ENCODE data around the gene CLEC16A. TPM values are rescaled to one million over a fixed set of nuclear protein-coding genes. Genes with fewer than 3 reads are reported as not detected.

CLEC16A gene
- total RNA-seq, 1 donor from 2014 or later: 14.6 TPM

GRCh38 chr16:11020388-11020787 lies 76.0 kb downstream of the CLEC16A start:
- Histone ChIP-seq H3K27me3 (ENCODE audit: control insufficient read depth in 3 of 3, insufficient read depth in 3 of 3, low read length in 3 of 3) (no peaks in the 10 kb centered on the region), H3K4me3 (ENCODE audit: low read length in 3 of 3) (no peak overlapping the region)

GRCh38 chr16:11020792-11021551 lies 76.6 kb downstream of the CLEC16A start:
- Histone ChIP-seq H3K9me3 (ENCODE audit: control insufficient read depth in 3 of 3, low read length in 3 of 3) (peaks cover 0 to under 1% (median 0%) of the 10 kb centered on the region in 3 donors), H3K27me3 (ENCODE audit: control insufficient read depth in 3 of 3, insufficient read depth in 3 of 3, low read length in 3 of 3) (no peaks in the 10 kb centered on the region), H3K27ac (ENCODE audit: low read depth, low read length) (no peak overlapping the region), H3K36me3 (ENCODE audit: control insufficient read depth in 3 of 3, insufficient read depth in 3 of 3, low read length in 3 of 3) (peaks cover 11 to 30% (median 17%) of the 10 kb centered on the region in 3 donors), H3K9ac (ENCODE audit: low read depth in 1 of 3, low read length in 3 of 3) (no peak overlapping the region), H3K4me3 (ENCODE audit: low read length in 3 of 3) (no peak overlapping the region), H3K4me1 (ENCODE audit: control insufficient read depth in 3 of 3, insufficient read depth in 3 of 3, low read length in 3 of 3) (peaks cover 0 to 11% (median 7%) of the 10 kb centered on the region in 3 donors)

More at GRCh38 chr16:11020388-11020787, 76.0 kb downstream of the CLEC16A start:
- H3K9ac ChIP-seq (ENCODE audit: low read depth in 1 of 3, low read length in 3 of 3): no peak overlapping the region
- H3K9me3 ChIP-seq (ENCODE audit: control insufficient read depth in 3 of 3, low read length in 3 of 3): no peaks in the 10 kb centered on the region
- H3K4me1 ChIP-seq (ENCODE audit: control insufficient read depth in 3 of 3, insufficient read depth in 3 of 3, low read length in 3 of 3): peaks cover 0 to 13% (median 7%) of the 10 kb centered on the region in 3 donors
- no peak overlapping the region for H3K27ac ChIP-seq (ENCODE audit: low read depth, low read length)
- H3K36me3 ChIP-seq (ENCODE audit: control insufficient read depth in 3 of 3, insufficient read depth in 3 of 3, low read length in 3 of 3): peaks cover 11 to 25% (median 13%) of the 10 kb centered on the region in 3 donors

- no peak overlapping the region for H3K9ac ChIP-seq (ENCODE audit: low read depth in 1 of 3, low read length in 3 of 3)
- peaks cover 0 to 4% (median 0%) of the 10 kb centered on the region in 3 donors for H3K9me3 ChIP-seq (ENCODE audit: control insufficient read depth in 3 of 3, low read length in 3 of 3)
- H3K4me3 ChIP-seq (ENCODE audit: low read length in 3 of 3): no peak overlapping the region
- H3K27ac ChIP-seq (ENCODE audit: low read depth, low read length): no peak overlapping the region
- peaks cover 11 to 39% (median 19%) of the 10 kb centered on the region in 3 donors for H3K36me3 ChIP-seq (ENCODE audit: control insufficient read depth in 3 of 3, insufficient read depth in 3 of 3, low read length in 3 of 3)
- H3K4me1 ChIP-seq (ENCODE audit: control insufficient read depth in 3 of 3, insufficient read depth in 3 of 3, low read length in 3 of 3): peaks cover 0 to 11% (median 7%) of the 10 kb centered on the region in 3 donors
- H3K27me3 ChIP-seq (ENCODE audit: control insufficient read depth in 3 of 3, insufficient read depth in 3 of 3, low read length in 3 of 3): no peaks in the 10 kb centered on the region
Observed at GRCh38 chr16:11022002-11022401, 77.6 kb downstream of the CLEC16A start.

GRCh38 chr16:11023262-11024039 lies 79.1 kb downstream of the CLEC16A start:
- peaks cover 0 to 11% (median 7%) of the 10 kb centered on the region in 3 donors for H3K4me1 ChIP-seq (ENCODE audit: control insufficient read depth in 3 of 3, insufficient read depth in 3 of 3, low read length in 3 of 3)
- no peak overlapping the region for H3K4me3 ChIP-seq (ENCODE audit: low read length in 3 of 3)
- no peak overlapping the region for H3K27ac ChIP-seq (ENCODE audit: low read depth, low read length)
- peaks cover 11 to 40% (median 19%) of the 10 kb centered on the region in 3 donors for H3K36me3 ChIP-seq (ENCODE audit: control insufficient read depth in 3 of 3, insufficient read depth in 3 of 3, low read length in 3 of 3)
- no peak overlapping the region for H3K9ac ChIP-seq (ENCODE audit: low read depth in 1 of 3, low read length in 3 of 3)
- peaks cover 0 to 4% (median 0%) of the 10 kb centered on the region in 3 donors for H3K9me3 ChIP-seq (ENCODE audit: control insufficient read depth in 3 of 3, low read length in 3 of 3)
- H3K27me3 ChIP-seq (ENCODE audit: control insufficient read depth in 3 of 3, insufficient read depth in 3 of 3, low read length in 3 of 3): no peaks in the 10 kb centered on the region

- Histone ChIP-seq H3K4me3 (ENCODE audit: low read length in 3 of 3) (no peak overlapping the region), H3K36me3 (ENCODE audit: control insufficient read depth in 3 of 3, insufficient read depth in 3 of 3, low read length in 3 of 3) (peaks cover 15 to 42% (median 19%) of the 10 kb centered on the region in 3 donors), H3K4me1 (ENCODE audit: control insufficient read depth in 3 of 3, insufficient read depth in 3 of 3, low read length in 3 of 3) (peaks cover 0 to 11% (median 7%) of the 10 kb centered on the region in 3 donors), H3K27ac (ENCODE audit: low read depth, low read length) (no peak overlapping the region), H3K9me3 (ENCODE audit: control insufficient read depth in 3 of 3, low read length in 3 of 3) (peaks cover 0 to 4% (median 0%) of the 10 kb centered on the region in 3 donors), H3K27me3 (ENCODE audit: control insufficient read depth in 3 of 3, insufficient read depth in 3 of 3, low read length in 3 of 3) (no peaks in the 10 kb centered on the region), H3K9ac (ENCODE audit: low read depth in 1 of 3, low read length in 3 of 3) (no peak overlapping the region)
Observed at GRCh38 chr16:11024333-11025053, 80.1 kb downstream of the CLEC16A start.

- Histone ChIP-seq H3K9ac (ENCODE audit: low read depth in 1 of 3, low read length in 3 of 3) (no peak overlapping the region), H3K9me3 (ENCODE audit: control insufficient read depth in 3 of 3, low read length in 3 of 3) (peaks cover 0 to 4% (median 0%) of the 10 kb centered on the region in 3 donors), H3K4me3 (ENCODE audit: low read length in 3 of 3) (no peak overlapping the region), H3K27ac (ENCODE audit: low read depth, low read length) (no peak overlapping the region), H3K36me3 (ENCODE audit: control insufficient read depth in 3 of 3, insufficient read depth in 3 of 3, low read length in 3 of 3) (peaks cover 15 to 43% (median 19%) of the 10 kb centered on the region in 3 donors), H3K4me1 (ENCODE audit: control insufficient read depth in 3 of 3, insufficient read depth in 3 of 3, low read length in 3 of 3) (peaks cover 0 to 11% (median 7%) of the 10 kb centered on the region in 3 donors), H3K27me3 (ENCODE audit: control insufficient read depth in 3 of 3, insufficient read depth in 3 of 3, low read length in 3 of 3) (no peaks in the 10 kb centered on the region)
Observed at GRCh38 chr16:11025120-11025531, 80.8 kb downstream of the CLEC16A start.

- Histone ChIP-seq H3K9me3 (ENCODE audit: control insufficient read depth in 3 of 3, low read length in 3 of 3) (peaks cover 0 to 4% (median 0%) of the 10 kb centered on the region in 3 donors), H3K27me3 (ENCODE audit: control insufficient read depth in 3 of 3, insufficient read depth in 3 of 3, low read length in 3 of 3) (no peaks in the 10 kb centered on the region), H3K4me3 (ENCODE audit: low read length in 3 of 3) (no peak overlapping the region), H3K36me3 (ENCODE audit: control insufficient read depth in 3 of 3, insufficient read depth in 3 of 3, low read length in 3 of 3) (peaks cover 12 to 39% (median 18%) of the 10 kb centered on the region in 3 donors), H3K4me1 (ENCODE audit: control insufficient read depth in 3 of 3, insufficient read depth in 3 of 3, low read length in 3 of 3) (peaks cover 3 to 22% (median 10%) of the 10 kb centered on the region in 3 donors), H3K9ac (ENCODE audit: low read depth in 1 of 3, low read length in 3 of 3) (no peak overlapping the region), H3K27ac (ENCODE audit: low read depth, low read length) (no peak overlapping the region)
Observed at GRCh38 chr16:11029948-11030347, 85.6 kb downstream of the CLEC16A start.

- Histone ChIP-seq H3K27ac (ENCODE audit: low read depth, low read length) (no peak overlapping the region), H3K27me3 (ENCODE audit: control insufficient read depth in 3 of 3, insufficient read depth in 3 of 3, low read length in 3 of 3) (no peaks in the 10 kb centered on the region), H3K9ac (ENCODE audit: low read depth in 1 of 3, low read length in 3 of 3) (no peak overlapping the region), H3K9me3 (ENCODE audit: control insufficient read depth in 3 of 3, low read length in 3 of 3) (peaks cover 0 to 3% (median 0%) of the 10 kb centered on the region in 3 donors), H3K4me1 (ENCODE audit: control insufficient read depth in 3 of 3, insufficient read depth in 3 of 3, low read length in 3 of 3) (peaks cover 3 to 23% (median 10%) of the 10 kb centered on the region in 3 donors), H3K4me3 (ENCODE audit: low read length in 3 of 3) (no peak overlapping the region), H3K36me3 (ENCODE audit: control insufficient read depth in 3 of 3, insufficient read depth in 3 of 3, low read length in 3 of 3) (peaks cover 11 to 34% (median 17%) of the 10 kb centered on the region in 3 donors)
Observed at GRCh38 chr16:11030990-11031510, 86.7 kb downstream of the CLEC16A start.

Measured in skeletal muscle tissue (tissue), 4 donors.